Activated CD4-positive, alpha-beta T cell treated with anti-CD3 and anti-CD28 coated beads, Interleukin-2, amount 10 ng/mL, durations not matched to agents 7 days and 5 days (primary cell): ENCODE measurements around the gene PPP5C. TPM values are rescaled to one million over a fixed set of nuclear protein-coding genes. Genes with fewer than 3 reads are reported as not detected.

ENCODE experiments used
- CTCF ChIA-PET: fragments of 350-600 bp; sonication (Branson Sonifier 250); formaldehyde crosslinking; loops from one replicate; lab custom pipeline; 2021; ENCODE audit warnings: antibody characterized with exemption; lab: Charles Lee
- POLR2A ChIA-PET: fragments of 350-600 bp; sonication (Branson Sonifier 250); formaldehyde crosslinking; loops from one replicate; lab custom pipeline; 2021; ENCODE audit warnings: antibody characterized with exemption; lab: Charles Lee
- DNase-seq: peaks from one replicate; pipeline ENCODE4 v3.0.0-alpha.2; 2020
- H3K27ac Mint-ChIP-seq: one replicate; pipeline ENCODE4 v1.8.0; 2021; ENCODE audit warnings: mild to moderate bottlenecking, moderate library complexity, mixed read lengths
- H3K27me3 Mint-ChIP-seq: one replicate; pipeline ENCODE4 v1.8.0; 2021; ENCODE audit warnings: mixed read lengths
- H3K36me3 Mint-ChIP-seq: one replicate; pipeline ENCODE4 v1.8.0; 2021; ENCODE audit warnings: low read depth, mixed read lengths
- H3K4me1 Mint-ChIP-seq: one replicate; pipeline ENCODE4 v1.8.0; 2021; ENCODE audit warnings: mixed read lengths
- H3K4me3 Mint-ChIP-seq: one replicate; pipeline ENCODE4 v1.8.0; 2021; ENCODE audit warnings: mild to moderate bottlenecking, moderate library complexity, mixed read lengths
- H3K9me3 Mint-ChIP-seq: one replicate; pipeline ENCODE4 v1.8.0; 2021; ENCODE audit warnings: mixed read lengths
- total RNA-seq, 2 experiments: library from RNA; stranded (reverse); gene quantifications; one replicate each; pipeline ENCODE4 v1.2.3, GENCODE V29; 2021

Gene PPP5C
- total RNA-seq, 2 experiments from 2014 or later: 101 to 102 TPM

GRCh38 chr19:46341937-46342336 lies 5.0 kb upstream of the PPP5C start:
- POLR2A ChIA-PET: no interaction called here
- H3K4me3 Mint-ChIP-seq: no peak overlapping the region
- H3K4me1 Mint-ChIP-seq: peaks cover 11% of the 10 kb centered on the region

DNA sequence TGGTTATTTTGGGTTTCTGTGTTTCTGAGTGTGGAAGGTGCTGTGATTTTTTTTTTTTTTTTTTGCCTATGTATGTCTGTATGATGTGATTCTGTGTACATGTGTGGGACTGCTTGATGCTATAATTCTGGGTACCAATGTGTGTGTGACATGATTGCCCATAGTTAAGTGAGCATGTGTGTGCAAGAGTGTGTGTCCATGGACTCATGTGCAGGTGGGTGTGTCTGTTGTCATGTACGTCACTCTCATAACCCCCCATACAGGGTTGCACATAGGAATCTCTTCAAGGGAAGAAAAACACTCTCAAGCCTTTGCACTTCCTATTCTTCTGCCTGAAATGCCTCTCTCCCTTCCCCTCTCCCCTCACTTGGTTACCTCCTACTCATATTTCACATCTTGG lies 2.5 kb upstream of the PPP5C start:
- no peak overlapping the region for H3K27ac Mint-ChIP-seq
- no peak overlapping the region for H3K4me3 Mint-ChIP-seq
- peaks cover 5% of the 10 kb centered on the region for H3K27me3 Mint-ChIP-seq
- peaks cover 33% of the 10 kb centered on the region for H3K4me1 Mint-ChIP-seq
- DNase-seq: no peak
- CTCF ChIA-PET: no interaction called here
- H3K9me3 Mint-ChIP-seq: no peaks in the 10 kb centered on the region
- POLR2A ChIA-PET: no interaction called here
- peaks cover 16% of the 10 kb centered on the region for H3K36me3 Mint-ChIP-seq

More at GRCh38 chr19:46341937-46342336, 5.0 kb upstream of the PPP5C start:
- Mint-ChIP-seq H3K27ac (no peak overlapping the region), H3K9me3 (no peaks in the 10 kb centered on the region), H3K27me3 (peaks cover 5% of the 10 kb centered on the region), H3K36me3 (no peaks in the 10 kb centered on the region)
- CTCF ChIA-PET: interaction anchor here (0.6 to 1.2 kb wide), 2 partner anchors 54 to 228 kb away, joined by 3 read pairs; no protein-coding TSS in a partner anchor
- no peak for DNase-seq

- DNase-seq: no peak
- Mint-ChIP-seq H3K36me3 (peaks cover 21% of the 10 kb centered on the region), H3K27me3 (peaks cover 5% of the 10 kb centered on the region), H3K4me3 (peak overlapping the region; percentile 96), H3K4me1 (peaks cover 41% of the 10 kb centered on the region), H3K27ac (no peak overlapping the region), H3K9me3 (no peaks in the 10 kb centered on the region)
- ChIA-PET POLR2A (no interaction called here), CTCF (no interaction called here)
Observed at GRCh38 chr19:46345157-46345556, 1.7 kb upstream of the PPP5C start.

- POLR2A ChIA-PET: no interaction called here
- H3K4me3 Mint-ChIP-seq: peak overlapping the region; percentile 96
- H3K9me3 Mint-ChIP-seq: no peaks in the 10 kb centered on the region
- CTCF ChIA-PET: interaction anchor here (0.6 to 1.7 kb wide), 10 partner anchors 8 to 75 kb away, joined by 3 to 7 read pairs (median 4); no protein-coding TSS in a partner anchor
- peak overlapping the region; percentile 92 for H3K27ac Mint-ChIP-seq
- DNase-seq: no peak
- peaks cover 61% of the 10 kb centered on the region for H3K4me1 Mint-ChIP-seq
- H3K36me3 Mint-ChIP-seq: peaks cover 30% of the 10 kb centered on the region
- peaks cover 2% of the 10 kb centered on the region for H3K27me3 Mint-ChIP-seq
Observed at GRCh38 chr19:46347572-46347883, 641 bp downstream of the PPP5C start.

GRCh38 chr19:46347985-46348384 lies 1.1 kb downstream of the PPP5C start:
- DNase-seq: no peak
- no peaks in the 10 kb centered on the region for H3K27me3 Mint-ChIP-seq
- no peaks in the 10 kb centered on the region for H3K9me3 Mint-ChIP-seq
- H3K27ac Mint-ChIP-seq: peak overlapping the region; percentile 92
- peaks cover 64% of the 10 kb centered on the region for H3K4me1 Mint-ChIP-seq
- ChIA-PET POLR2A (no interaction called here), CTCF (interaction anchor here (1.2 to 1.7 kb wide), 3 partner anchors 14 to 54 kb away, joined by 3 to 5 read pairs (median 3); no protein-coding TSS in a partner anchor)
- H3K4me3 Mint-ChIP-seq: peak overlapping the region; percentile 96
- peaks cover 32% of the 10 kb centered on the region for H3K36me3 Mint-ChIP-seq

GRCh38 chr19:46349311-46349993 lies 2.6 kb downstream of the PPP5C start:
- peaks cover 41% of the 10 kb centered on the region for H3K36me3 Mint-ChIP-seq
- no peaks in the 10 kb centered on the region for H3K27me3 Mint-ChIP-seq
- peaks cover 66% of the 10 kb centered on the region for H3K4me1 Mint-ChIP-seq
- H3K4me3 Mint-ChIP-seq: peak overlapping the region; percentile 96
- CTCF ChIA-PET: no interaction called here
- no peak for DNase-seq
- POLR2A ChIA-PET: no interaction called here
- H3K9me3 Mint-ChIP-seq: no peaks in the 10 kb centered on the region
- peak overlapping the region; percentile 97 for H3K27ac Mint-ChIP-seq

- H3K27ac Mint-ChIP-seq: peak overlapping the region; percentile 97
- peak; percentile 13 for DNase-seq
- H3K4me3 Mint-ChIP-seq: peak overlapping the region; percentile 96
- no peaks in the 10 kb centered on the region for H3K9me3 Mint-ChIP-seq
- no peaks in the 10 kb centered on the region for H3K27me3 Mint-ChIP-seq
- H3K4me1 Mint-ChIP-seq: peaks cover 66% of the 10 kb centered on the region
- CTCF ChIA-PET: no interaction called here
- peaks cover 46% of the 10 kb centered on the region for H3K36me3 Mint-ChIP-seq
- POLR2A ChIA-PET: no interaction called here
Observed at GRCh38 chr19:46350029-46350757, 3.3 kb downstream of the PPP5C start.

DNA sequence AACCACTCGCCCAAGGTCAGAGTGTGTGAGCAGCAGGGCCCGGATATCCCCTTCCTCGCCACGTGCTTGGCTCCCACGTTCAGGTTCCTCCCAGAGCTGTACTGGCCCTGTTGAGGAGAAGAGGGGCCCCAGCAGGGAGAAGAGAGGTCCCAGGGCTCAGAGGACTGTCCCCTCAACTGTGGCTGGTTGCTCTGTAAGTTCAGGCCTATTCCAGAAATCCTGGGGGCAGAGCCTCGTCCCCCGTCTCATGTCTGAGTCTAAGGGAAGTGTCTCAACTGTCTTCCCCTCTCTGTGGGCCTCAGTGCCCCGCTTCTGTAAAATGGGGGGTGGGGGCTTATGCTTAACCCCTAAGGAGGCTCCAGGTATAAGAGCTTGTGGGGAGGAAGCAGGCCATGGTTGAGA lies 3.9 kb downstream of the PPP5C start:
- peaks cover 62% of the 10 kb centered on the region for H3K4me1 Mint-ChIP-seq
- peaks cover 50% of the 10 kb centered on the region for H3K36me3 Mint-ChIP-seq

DNA sequence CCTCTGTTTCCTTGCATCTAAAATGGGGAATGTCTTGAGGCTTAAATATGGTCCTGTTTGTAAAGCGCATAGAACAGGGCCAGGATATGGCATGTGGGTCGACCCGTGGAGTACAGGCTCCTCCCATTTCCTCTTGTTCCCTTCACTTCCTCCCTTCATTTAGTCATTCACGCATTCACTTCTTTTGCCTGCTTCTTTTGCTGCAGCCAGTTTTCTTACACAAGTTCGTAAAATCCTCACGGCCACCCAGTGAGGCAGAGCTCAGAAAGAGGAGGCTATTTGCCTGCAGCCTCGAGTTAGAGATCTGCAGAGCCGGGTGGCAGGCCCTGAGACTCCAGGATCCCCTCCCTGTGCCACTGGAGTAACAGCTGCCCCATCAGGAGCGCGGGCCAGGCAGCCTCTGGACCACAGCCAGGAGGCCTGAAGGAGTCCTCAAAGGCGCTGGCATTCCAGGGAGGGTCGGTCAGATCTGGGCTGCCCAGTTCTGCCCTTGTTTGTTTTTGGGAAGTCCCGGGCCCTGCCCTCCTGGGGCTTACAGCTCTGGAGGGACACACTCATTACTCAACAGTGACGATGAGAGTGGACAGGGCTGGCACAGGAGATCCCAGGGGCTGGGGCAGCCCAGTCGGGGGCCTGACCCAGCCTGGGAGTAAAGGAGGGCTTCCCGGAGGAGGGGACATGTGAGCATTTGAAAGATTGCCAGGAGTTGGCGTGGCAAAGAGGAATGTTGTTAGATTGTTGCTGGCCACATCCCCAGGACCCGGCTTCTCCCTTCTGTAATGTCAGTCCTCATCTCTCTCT lies 4.6 kb downstream of the PPP5C start:
- H3K36me3 Mint-ChIP-seq: peaks cover 53% of the 10 kb centered on the region
- ChIA-PET POLR2A (no interaction called here), CTCF (no interaction called here)
- DNase-seq: peak; percentile 45
- peaks cover 56% of the 10 kb centered on the region for H3K4me1 Mint-ChIP-seq
- H3K9me3 Mint-ChIP-seq: no peaks in the 10 kb centered on the region
- H3K4me3 Mint-ChIP-seq: peak overlapping the region; percentile 96
- H3K27me3 Mint-ChIP-seq: no peaks in the 10 kb centered on the region
- peak overlapping the region; percentile 97 for H3K27ac Mint-ChIP-seq

More for the DNA sequence above, 3.9 kb downstream of the PPP5C start:
- no peaks in the 10 kb centered on the region for H3K27me3 Mint-ChIP-seq
- H3K27ac Mint-ChIP-seq: peak overlapping the region; percentile 97
- CTCF ChIA-PET: no interaction called here
- POLR2A ChIA-PET: no interaction called here
- H3K9me3 Mint-ChIP-seq: no peaks in the 10 kb centered on the region
- H3K4me3 Mint-ChIP-seq: peak overlapping the region; percentile 96
- peak; percentile 27 for DNase-seq

DNA sequence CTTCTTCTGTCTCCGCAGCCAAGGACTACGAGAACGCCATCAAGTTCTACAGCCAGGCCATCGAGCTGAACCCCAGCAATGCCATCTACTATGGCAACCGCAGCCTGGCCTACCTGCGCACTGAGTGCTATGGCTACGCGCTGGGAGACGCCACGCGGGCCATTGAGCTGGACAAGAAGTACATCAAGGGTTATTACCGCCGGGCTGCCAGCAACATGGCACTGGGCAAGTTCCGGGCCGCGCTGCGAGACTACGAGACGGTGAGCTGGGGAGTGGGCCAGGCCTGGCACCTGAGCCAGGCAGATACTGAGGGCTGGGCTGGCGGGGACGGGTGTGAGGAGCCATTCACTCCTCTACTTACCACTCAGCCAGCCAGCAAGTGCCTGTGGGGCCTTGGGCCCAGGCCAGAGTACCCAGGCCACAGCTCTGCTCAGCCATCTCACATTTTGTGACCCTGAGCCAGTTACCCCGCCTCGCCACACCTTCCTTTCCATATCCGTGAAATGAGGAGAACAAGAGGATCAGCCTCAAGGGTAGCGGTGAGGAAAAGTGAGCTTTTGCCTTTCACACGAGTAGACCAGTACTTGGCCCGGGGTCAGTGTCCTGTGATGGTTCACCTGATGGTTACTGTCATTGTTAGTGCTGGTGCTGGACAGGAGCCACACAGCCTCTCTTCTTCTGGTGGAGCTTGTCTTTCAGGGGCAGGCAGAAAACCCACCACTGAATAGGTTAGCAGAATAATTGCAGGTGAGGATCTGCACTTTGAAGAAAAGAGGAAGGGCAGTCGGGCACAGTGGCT lies 7.0 kb downstream of the PPP5C start:
- no peak for DNase-seq
- H3K4me1 Mint-ChIP-seq: peaks cover 46% of the 10 kb centered on the region
- no peaks in the 10 kb centered on the region for H3K27me3 Mint-ChIP-seq
- CTCF ChIA-PET: interaction anchor here (1.2 kb wide), 1 partner anchor 16 kb away, joined by 3 read pairs; no protein-coding TSS in a partner anchor
- no peak overlapping the region for H3K27ac Mint-ChIP-seq
- POLR2A ChIA-PET: no interaction called here
- no peaks in the 10 kb centered on the region for H3K9me3 Mint-ChIP-seq
- H3K4me3 Mint-ChIP-seq: no peak overlapping the region
- peaks cover 54% of the 10 kb centered on the region for H3K36me3 Mint-ChIP-seq

- ChIA-PET POLR2A (no interaction called here), CTCF (interaction anchor here (0.9 to 1.6 kb wide), 3 partner anchors 8 to 15 kb away, joined by 3 to 7 read pairs (median 3); partner anchors contain the start of gene PPP5C)
- no peak for DNase-seq
- H3K27me3 Mint-ChIP-seq: no peaks in the 10 kb centered on the region
- peaks cover 47% of the 10 kb centered on the region for H3K36me3 Mint-ChIP-seq
- peaks cover 34% of the 10 kb centered on the region for H3K4me1 Mint-ChIP-seq
- H3K27ac Mint-ChIP-seq: no peak overlapping the region
- H3K9me3 Mint-ChIP-seq: no peaks in the 10 kb centered on the region
- H3K4me3 Mint-ChIP-seq: no peak overlapping the region
Observed at GRCh38 chr19:46355234-46356148, 8.6 kb downstream of the PPP5C start.
